DOHH2 (cell line): Measurements from ENCODE around the gene LRRC56.

Experiments
- H3F3A ChIP-seq: fragments of 200-600 bp; sonication (generic), shearing (Covaris generic); 2 replicates; pipeline ENCODE4 v1.6.0; 2016; ENCODE audit warnings: antibody characterized with exemption, mild to moderate bottlenecking; ENCODE audit not compliant: control insufficient read depth, insufficient read depth
- H3K27ac ChIP-seq: fragments of 200-600 bp; sonication (generic); 2 replicates; pipeline ENCODE4 v1.5.1; 2014; ENCODE audit warnings: low read depth, mild to moderate bottlenecking, low read length, moderate library complexity
- H3K27me3 ChIP-seq: fragments of 200-600 bp; sonication (generic); 2 replicates; pipeline ENCODE4 v1.6.1; 2014; ENCODE audit warnings: mild to moderate bottlenecking, low read length, mixed read lengths; ENCODE audit not compliant: control insufficient read depth
- H3K36me3 ChIP-seq: fragments of 200-600 bp; sonication (generic); 2 replicates; pipeline ENCODE4 v1.6.1; 2014; ENCODE audit warnings: mild to moderate bottlenecking, low read length, moderate library complexity, mixed read lengths; ENCODE audit not compliant: control insufficient read depth
- H3K4me1 ChIP-seq: fragments of 200-600 bp; sonication (generic); 2 replicates; pipeline ENCODE4 v1.6.1; 2014; ENCODE audit warnings: mild to moderate bottlenecking, low read length, mixed read lengths; ENCODE audit not compliant: control insufficient read depth
- H3K4me2 ChIP-seq: fragments of 200-600 bp; sonication (generic); 2 replicates; pipeline ENCODE4 v1.6.0; 2014; ENCODE audit warnings: mild to moderate bottlenecking, low read length, moderate library complexity
- H3K4me3 ChIP-seq: fragments of 200-600 bp; sonication (generic); 2 replicates; pipeline ENCODE4 v1.5.1; 2014; ENCODE audit warnings: mild to moderate bottlenecking, low read length, mixed read lengths
- H3K79me2 ChIP-seq: fragments of 200-600 bp; sonication (generic); 2 replicates; pipeline ENCODE4 v1.6.1; 2014; ENCODE audit warnings: mild to moderate bottlenecking, low read length, mixed read lengths; ENCODE audit not compliant: control insufficient read depth
- H3K9me2 ChIP-seq: fragments of 200-600 bp; sonication (generic); replicated peaks from 2 replicates; pipeline ENCODE4 v1.6.1; 2014; ENCODE audit warnings: mild to moderate bottlenecking, low read length, mixed read lengths; ENCODE audit not compliant: control insufficient read depth
- H3K9me3 ChIP-seq: fragments of 200-600 bp; sonication (generic); 2 replicates; pipeline ENCODE4 v1.6.1; 2014; ENCODE audit warnings: antibody characterized with exemption, low read length, mixed read lengths; ENCODE audit not compliant: control insufficient read depth, insufficient read depth
- H4K20me1 ChIP-seq: fragments of 200-600 bp; sonication (generic); 2 replicates; pipeline ENCODE4 v1.6.0; 2014; ENCODE audit warnings: low read depth, mild to moderate bottlenecking, antibody characterized with exemption, low read length, moderate library complexity; ENCODE audit not compliant: control insufficient read depth, insufficient read depth
- EZH2phosphoT487 ChIP-seq: fragments of 200-600 bp; sonication (generic); IDR thresholded peaks from 2 replicates; pipeline ENCODE4 v1.6.1; 2017; ENCODE audit warnings: borderline replicate concordance, mild to moderate bottlenecking, antibody characterized with exemption, low read length, moderate library complexity, mixed read lengths
- TF ChIP-seq, protein P1 (sequence below): fragments of 200-600 bp; sonication (generic); IDR thresholded peaks from one replicate; pipeline ENCODE4 v1.5.1; 2014; ENCODE audit warnings: antibody characterized with exemption, mild to moderate bottlenecking, low read depth, low read length; ENCODE audit not compliant: poor library complexity, severe bottlenecking

LRRC56 gene

GRCh38 chr11:492427-493226 is 44.7 kb upstream of the LRRC56 start:
- Histone ChIP-seq H3K4me3 (no peak overlapping the region), H3K4me2 (no peak overlapping the region)

DNA sequence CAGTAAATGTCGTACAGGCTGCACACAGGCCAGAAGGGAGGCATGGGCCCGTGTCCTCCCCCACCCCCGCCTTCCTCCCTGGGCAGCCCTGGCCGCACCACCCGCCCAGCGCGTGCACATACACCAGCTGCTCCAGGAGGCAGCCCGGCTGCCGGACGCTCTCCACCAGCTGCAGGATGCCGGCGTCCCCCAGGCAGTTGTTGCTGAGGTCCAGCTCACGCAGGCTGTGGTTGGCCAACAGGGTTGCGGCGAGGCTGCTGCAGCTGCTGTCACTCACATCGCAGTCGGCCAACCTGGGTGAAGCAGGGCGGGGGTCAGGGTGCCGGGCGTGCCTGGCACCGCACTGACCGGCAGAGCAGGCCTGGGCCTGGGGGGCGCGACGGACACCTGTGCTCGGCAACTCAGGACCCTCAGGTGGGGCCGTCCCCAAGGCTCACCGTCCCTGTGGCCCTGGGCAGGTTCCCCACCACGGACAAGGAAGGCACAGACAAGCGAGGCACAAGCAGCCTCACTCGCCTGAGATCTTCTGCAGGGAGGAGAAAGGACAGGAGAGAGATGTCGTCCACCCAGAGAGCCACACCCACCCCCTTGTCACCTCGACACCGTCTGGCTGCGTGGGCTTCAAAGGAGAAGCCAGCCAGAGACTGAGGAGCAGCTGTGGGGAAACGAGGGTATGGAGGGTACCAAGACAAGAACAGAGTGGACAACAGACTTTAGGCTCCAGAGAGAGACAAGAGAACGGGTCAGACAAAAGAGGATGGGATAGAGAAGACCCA is 42.4 kb upstream of the LRRC56 start:
- Histone ChIP-seq H3K27ac (no peak overlapping the region), H3K36me3 (peaks cover 43% of the 10 kb centered on the region)

More at GRCh38 chr11:492427-493226, 44.7 kb upstream of the LRRC56 start:
- Histone ChIP-seq H3F3A (no peaks in the 10 kb centered on the region), H3K4me1 (peaks cover 7% of the 10 kb centered on the region), H3K36me3 (peaks cover 21% of the 10 kb centered on the region), H3K9me3 (no peaks in the 10 kb centered on the region), H3K9me2 (no peaks in the 10 kb centered on the region), H3K27me3 (no peaks in the 10 kb centered on the region), H4K20me1 (no peaks in the 10 kb centered on the region), H3K79me2 (no peaks in the 10 kb centered on the region), H3K27ac (no peak overlapping the region)
- TF ChIP-seq, protein P1, sequence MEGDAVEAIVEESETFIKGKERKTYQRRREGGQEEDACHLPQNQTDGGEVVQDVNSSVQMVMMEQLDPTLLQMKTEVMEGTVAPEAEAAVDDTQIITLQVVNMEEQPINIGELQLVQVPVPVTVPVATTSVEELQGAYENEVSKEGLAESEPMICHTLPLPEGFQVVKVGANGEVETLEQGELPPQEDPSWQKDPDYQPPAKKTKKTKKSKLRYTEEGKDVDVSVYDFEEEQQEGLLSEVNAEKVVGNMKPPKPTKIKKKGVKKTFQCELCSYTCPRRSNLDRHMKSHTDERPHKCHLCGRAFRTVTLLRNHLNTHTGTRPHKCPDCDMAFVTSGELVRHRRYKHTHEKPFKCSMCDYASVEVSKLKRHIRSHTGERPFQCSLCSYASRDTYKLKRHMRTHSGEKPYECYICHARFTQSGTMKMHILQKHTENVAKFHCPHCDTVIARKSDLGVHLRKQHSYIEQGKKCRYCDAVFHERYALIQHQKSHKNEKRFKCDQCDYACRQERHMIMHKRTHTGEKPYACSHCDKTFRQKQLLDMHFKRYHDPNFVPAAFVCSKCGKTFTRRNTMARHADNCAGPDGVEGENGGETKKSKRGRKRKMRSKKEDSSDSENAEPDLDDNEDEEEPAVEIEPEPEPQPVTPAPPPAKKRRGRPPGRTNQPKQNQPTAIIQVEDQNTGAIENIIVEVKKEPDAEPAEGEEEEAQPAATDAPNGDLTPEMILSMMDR: no peak
- no peak for TF ChIP-seq EZH2phosphoT487

GRCh38 chr11:495537-495931 is 41.8 kb upstream of the LRRC56 start:
- H3K79me2 ChIP-seq: no peaks in the 10 kb centered on the region
- TF ChIP-seq, protein P1: no peak
- TF ChIP-seq EZH2phosphoT487: no peak
- H3F3A ChIP-seq: no peaks in the 10 kb centered on the region
- peaks cover 7% of the 10 kb centered on the region for H3K4me1 ChIP-seq
- no peak overlapping the region for H3K27ac ChIP-seq
- H3K27me3 ChIP-seq: no peaks in the 10 kb centered on the region
- no peaks in the 10 kb centered on the region for H4K20me1 ChIP-seq
- H3K9me2 ChIP-seq: no peaks in the 10 kb centered on the region
- peaks cover 49% of the 10 kb centered on the region for H3K36me3 ChIP-seq
- H3K4me2 ChIP-seq: no peak overlapping the region
- H3K9me3 ChIP-seq: no peaks in the 10 kb centered on the region
- no peak overlapping the region for H3K4me3 ChIP-seq

More for the DNA sequence above, 42.4 kb upstream of the LRRC56 start:
- no peak for TF ChIP-seq EZH2phosphoT487
- TF ChIP-seq, protein P1: no peak
- H3K27me3 ChIP-seq: no peaks in the 10 kb centered on the region
- no peaks in the 10 kb centered on the region for H4K20me1 ChIP-seq
- peaks cover 7% of the 10 kb centered on the region for H3K4me1 ChIP-seq
- H3K79me2 ChIP-seq: no peaks in the 10 kb centered on the region
- H3K4me3 ChIP-seq: no peak overlapping the region
- H3K4me2 ChIP-seq: no peak overlapping the region
- no peaks in the 10 kb centered on the region for H3K9me2 ChIP-seq
- no peaks in the 10 kb centered on the region for H3K9me3 ChIP-seq
- no peaks in the 10 kb centered on the region for H3F3A ChIP-seq
